Progenitor cell of endocrine pancreas (in vitro differentiated cells): ENCODE measurements around the gene TTC23L. TPM values are rescaled to one million over a fixed set of nuclear protein-coding genes. Genes with fewer than 3 reads are reported as not detected.

Experiments
- DNase-seq: peaks from one replicate; pipeline ENCODE4 v3.0.0; 2021; ENCODE audit warnings: low spot score; ENCODE audit not compliant: unreplicated experiment
- H3K27ac Mint-ChIP-seq: 2 replicates; pipeline ENCODE4 v1.8.0; 2021; ENCODE audit warnings: mild to moderate bottlenecking, moderate library complexity, mixed read lengths
- H3K27me3 Mint-ChIP-seq: 2 replicates; pipeline ENCODE4 v1.8.0; 2021; ENCODE audit warnings: mixed read lengths
- H3K36me3 Mint-ChIP-seq: 2 replicates; pipeline ENCODE4 v1.8.0; 2022; ENCODE audit warnings: mixed read lengths; ENCODE audit not compliant: insufficient read depth
- H3K4me1 Mint-ChIP-seq: 2 replicates; pipeline ENCODE4 v1.8.0; 2021; ENCODE audit warnings: low read depth, mixed read lengths
- H3K4me3 Mint-ChIP-seq: 2 replicates; pipeline ENCODE4 v1.8.0; 2021; ENCODE audit warnings: low read depth, mild to moderate bottlenecking, moderate library complexity, mixed read lengths
- H3K9me3 Mint-ChIP-seq: 2 replicates; pipeline ENCODE4 v1.8.0; 2021; ENCODE audit warnings: low read depth, mixed read lengths
- CTCF ChIP-seq: fragments of 200-600 bp; sonication (generic); IDR thresholded peaks from one replicate; pipeline ENCODE4 v1.5.0; 2021; ENCODE audit warnings: antibody characterized with exemption, mild to moderate bottlenecking; ENCODE audit not compliant: unreplicated experiment
- total RNA-seq: library from RNA; stranded (reverse); gene quantifications from 2 replicates; pipeline ENCODE4 v1.2.1, GENCODE V29; 2021

The TTC23L gene
- total RNA-seq, 1 donor from 2014 or later = 2.8 TPM

GRCh38 chr5:34817558-34818351 lies 21.2 kb upstream of the TTC23L start:
- H3K27me3 Mint-ChIP-seq = no peaks in the 10 kb centered on the region
- H3K27ac Mint-ChIP-seq = no peak overlapping the region
- H3K36me3 Mint-ChIP-seq = peaks cover 20% of the 10 kb centered on the region
- no peak overlapping the region for H3K4me3 Mint-ChIP-seq
- no peak for TF ChIP-seq CTCF
- no peak for DNase-seq
- H3K4me1 Mint-ChIP-seq = peaks cover 4% of the 10 kb centered on the region
- no peaks in the 10 kb centered on the region for H3K9me3 Mint-ChIP-seq

- no peaks in the 10 kb centered on the region for H3K27me3 Mint-ChIP-seq
- no peak for DNase-seq
- no peak overlapping the region for H3K27ac Mint-ChIP-seq
- H3K4me3 Mint-ChIP-seq = no peak overlapping the region
- no peaks in the 10 kb centered on the region for H3K4me1 Mint-ChIP-seq
- TF ChIP-seq CTCF = no peak
- no peaks in the 10 kb centered on the region for H3K9me3 Mint-ChIP-seq
- H3K36me3 Mint-ChIP-seq = peaks cover 25% of the 10 kb centered on the region
Measured at GRCh38 chr5:34818717-34819116, 20.2 kb upstream of the TTC23L start.

GRCh38 chr5:34820593-34820992 lies 18.4 kb upstream of the TTC23L start:
- Mint-ChIP-seq H3K27ac (peak overlapping the region; percentile 30), H3K4me3 (no peak overlapping the region), H3K4me1 (no peaks in the 10 kb centered on the region), H3K9me3 (no peaks in the 10 kb centered on the region), H3K27me3 (no peaks in the 10 kb centered on the region), H3K36me3 (peaks cover 30% of the 10 kb centered on the region)
- no peak for TF ChIP-seq CTCF
- DNase-seq = no peak

GRCh38 chr5:34822956-34823715 lies 15.8 kb upstream of the TTC23L start:
- Mint-ChIP-seq H3K4me1 (no peaks in the 10 kb centered on the region), H3K27ac (no peak overlapping the region), H3K36me3 (peaks cover 48% of the 10 kb centered on the region), H3K27me3 (no peaks in the 10 kb centered on the region), H3K4me3 (no peak overlapping the region), H3K9me3 (no peaks in the 10 kb centered on the region)
- no peak for TF ChIP-seq CTCF
- no peak for DNase-seq

GRCh38 chr5:34826347-34826746 lies 12.6 kb upstream of the TTC23L start:
- H3K4me1 Mint-ChIP-seq = no peaks in the 10 kb centered on the region
- H3K27ac Mint-ChIP-seq = no peak overlapping the region
- H3K4me3 Mint-ChIP-seq = no peak overlapping the region
- TF ChIP-seq CTCF = no peak
- no peaks in the 10 kb centered on the region for H3K27me3 Mint-ChIP-seq
- H3K36me3 Mint-ChIP-seq = peaks cover 53% of the 10 kb centered on the region
- H3K9me3 Mint-ChIP-seq = no peaks in the 10 kb centered on the region
- no peak for DNase-seq
